HG02885 (cell line): ENCODE measurements around the gene RALGDS.

Experiments used
- ATAC-seq: cut with Tn5 transposase; IDR thresholded peaks from one replicate; pipeline ENCODE4 v1.9.1; 2021; ENCODE audit warnings: mild to moderate bottlenecking; ENCODE audit not compliant: unreplicated experiment, poor library complexity

RALGDS gene

DNA sequence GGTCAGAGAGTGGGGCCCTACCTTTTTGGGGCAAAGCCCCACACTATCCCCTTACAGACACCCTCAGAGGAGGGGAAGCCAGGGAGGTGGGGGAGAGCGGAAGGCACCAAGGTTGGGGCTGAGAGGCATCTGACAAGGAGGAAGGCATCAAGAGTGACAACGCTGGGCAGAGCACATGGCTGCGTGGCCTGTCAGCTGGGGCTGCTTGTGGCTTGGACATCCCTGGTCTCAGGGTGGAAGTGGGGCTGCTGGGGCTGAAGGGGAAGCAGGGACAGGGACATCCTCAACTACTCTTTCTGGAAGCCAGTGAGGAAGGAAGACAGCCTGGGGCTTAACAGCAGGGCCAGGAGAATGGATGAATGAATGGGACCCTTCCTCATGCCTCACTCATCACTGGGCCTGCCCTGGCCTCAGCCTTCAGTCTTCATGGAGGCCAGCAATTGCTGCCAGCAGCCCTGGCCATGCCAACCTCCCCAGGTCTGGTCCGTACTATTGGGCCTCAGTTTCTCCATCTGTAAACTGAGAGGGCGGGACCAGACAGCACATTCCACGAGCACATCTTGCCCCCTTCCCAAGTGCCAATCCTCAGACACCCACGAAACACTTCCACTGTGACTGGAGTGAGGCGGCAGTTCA, 993 bp upstream of the RALGDS start:
- ATAC-seq = no peak

DNA sequence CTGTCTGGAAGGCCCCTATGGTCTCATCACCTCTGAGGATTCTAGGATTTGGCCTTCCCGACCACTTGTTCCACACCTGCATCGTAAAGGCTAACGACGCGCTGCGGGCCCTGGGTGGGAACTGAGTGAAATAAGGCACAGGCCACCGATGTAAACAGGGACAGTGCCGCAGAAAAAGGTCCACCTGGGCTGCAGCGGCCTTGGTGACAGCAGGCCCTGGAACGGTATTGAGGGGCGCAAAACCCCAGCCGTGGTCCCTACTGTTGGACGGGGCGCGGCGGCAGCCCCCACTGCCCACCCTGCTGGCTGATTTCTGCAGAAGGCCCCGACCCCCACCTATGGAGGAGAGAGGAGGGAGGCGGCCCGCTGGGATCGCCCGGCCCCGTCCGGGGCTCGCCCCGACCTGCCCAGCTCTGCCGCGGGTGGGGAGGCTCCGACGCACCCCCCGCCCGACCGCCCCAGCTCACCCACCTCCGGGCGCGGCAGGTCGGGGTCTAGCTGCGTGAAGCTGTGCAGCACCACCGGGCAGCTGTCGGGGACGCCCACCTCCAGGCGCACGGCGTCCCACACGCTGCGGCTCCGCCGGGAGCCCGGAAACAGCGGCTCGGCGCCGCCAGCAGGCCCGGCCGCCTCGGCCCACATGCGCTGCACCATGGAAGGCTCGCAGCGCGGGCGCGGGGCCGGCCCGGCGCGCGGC, 391 bp downstream of the RALGDS start:
- no peak for ATAC-seq

DNA sequence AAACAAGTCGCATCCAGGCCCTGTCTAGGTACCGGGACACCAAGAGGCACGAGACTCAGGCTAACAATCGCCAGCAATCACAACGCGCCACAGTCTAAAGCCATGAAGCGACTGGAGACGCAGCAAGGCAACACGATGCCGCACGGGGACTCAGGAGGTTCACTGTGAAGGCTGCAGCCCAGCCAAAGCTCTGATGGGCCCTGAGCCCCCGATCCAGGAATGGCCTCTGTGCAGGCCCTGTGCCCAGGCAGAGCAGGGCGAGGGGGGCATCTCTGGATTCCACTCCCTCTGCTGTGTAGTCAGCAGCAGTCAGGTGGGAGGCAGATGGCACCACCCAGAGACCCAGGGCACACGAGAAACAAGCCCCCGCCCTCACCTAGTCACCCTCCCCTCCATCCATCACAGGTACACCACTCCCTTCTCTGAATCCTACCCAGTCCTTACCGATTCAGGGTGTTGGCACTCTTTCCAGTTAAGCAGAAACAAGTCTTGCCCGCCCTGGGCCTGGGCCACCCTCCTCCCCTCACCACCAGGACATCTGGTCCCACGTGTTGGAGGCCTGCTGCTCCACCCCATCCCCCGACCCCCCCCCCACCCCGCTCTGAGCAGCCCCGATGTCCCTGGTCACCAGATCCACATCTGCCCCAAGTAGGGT, 1.1 kb downstream of the RALGDS start:
- no peak for ATAC-seq

DNA sequence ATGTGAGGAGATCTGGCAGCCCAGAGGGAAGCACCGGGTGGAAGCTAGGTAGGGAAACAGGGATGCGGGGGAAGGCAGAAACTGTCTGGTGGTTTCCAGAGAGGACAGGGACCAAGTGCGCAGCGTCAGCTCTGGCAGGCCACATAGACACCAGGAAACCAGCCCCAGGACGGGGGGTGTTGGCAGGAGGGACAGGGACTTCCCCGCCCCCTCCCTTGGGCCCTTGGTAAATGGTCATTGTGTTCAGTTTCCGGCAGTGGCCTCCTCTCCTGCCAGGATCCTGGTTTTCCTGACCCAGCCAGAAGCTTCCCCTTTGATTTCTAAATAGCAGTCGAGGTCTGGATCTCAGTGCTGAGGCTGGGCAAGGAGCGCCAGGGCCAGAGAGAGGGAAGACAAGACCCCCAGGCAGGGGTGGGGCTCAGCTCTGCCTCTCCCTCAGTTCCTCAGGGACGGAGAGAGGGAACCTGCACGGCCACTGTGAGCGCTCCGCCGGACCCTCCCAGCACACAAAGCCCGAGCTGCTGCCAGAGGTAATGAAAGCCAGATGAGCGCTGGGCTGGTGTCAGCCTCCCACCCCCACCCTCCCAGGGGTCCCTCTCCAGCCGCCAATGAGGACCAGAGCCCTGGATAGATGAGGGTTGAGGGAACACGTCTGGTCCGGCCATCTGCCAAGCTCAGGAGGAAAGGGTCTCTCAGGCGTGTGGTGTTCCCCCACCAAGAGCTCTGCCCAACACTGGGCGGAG, 1.8 kb downstream of the RALGDS start:
- ATAC-seq = no peak

DNA sequence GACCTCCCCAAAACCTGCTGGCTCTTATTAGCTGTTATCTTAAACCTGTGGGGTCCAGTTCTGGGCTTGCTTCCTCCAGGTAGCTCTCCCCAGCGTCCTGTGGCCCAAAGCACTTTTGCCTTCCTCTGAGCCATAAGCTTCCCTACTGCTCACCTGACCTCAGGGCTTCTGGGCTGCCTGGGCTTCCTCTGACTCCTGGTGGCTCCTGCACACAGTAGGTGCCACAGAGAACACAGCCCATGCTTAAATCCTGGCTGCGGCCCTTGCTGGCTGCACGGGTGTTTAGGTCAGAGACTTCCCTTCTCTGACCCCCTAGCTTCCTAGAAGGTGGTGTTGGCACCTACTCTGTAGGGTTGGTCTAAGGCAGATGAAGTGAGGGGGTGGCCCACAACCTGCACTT, 2.5 kb downstream of the RALGDS start:
- ATAC-seq = no peak

DNA sequence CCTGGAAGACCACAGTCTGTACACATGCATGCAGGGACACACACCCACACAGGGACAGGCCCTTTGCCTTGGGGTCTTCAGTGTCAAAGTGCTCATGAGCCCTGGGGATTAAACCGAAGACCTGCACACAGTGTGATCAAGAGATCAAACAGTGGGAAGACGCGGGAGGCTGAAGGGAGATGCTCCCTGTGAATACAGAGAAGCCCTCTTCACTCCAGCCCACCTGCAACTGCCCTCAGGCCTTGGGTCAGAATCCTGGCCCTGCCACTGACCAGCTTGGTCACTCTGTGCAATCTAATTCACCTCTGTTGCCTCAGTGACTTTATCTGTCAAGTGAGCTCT, 2.9 kb downstream of the RALGDS start:
- ATAC-seq = no peak

DNA sequence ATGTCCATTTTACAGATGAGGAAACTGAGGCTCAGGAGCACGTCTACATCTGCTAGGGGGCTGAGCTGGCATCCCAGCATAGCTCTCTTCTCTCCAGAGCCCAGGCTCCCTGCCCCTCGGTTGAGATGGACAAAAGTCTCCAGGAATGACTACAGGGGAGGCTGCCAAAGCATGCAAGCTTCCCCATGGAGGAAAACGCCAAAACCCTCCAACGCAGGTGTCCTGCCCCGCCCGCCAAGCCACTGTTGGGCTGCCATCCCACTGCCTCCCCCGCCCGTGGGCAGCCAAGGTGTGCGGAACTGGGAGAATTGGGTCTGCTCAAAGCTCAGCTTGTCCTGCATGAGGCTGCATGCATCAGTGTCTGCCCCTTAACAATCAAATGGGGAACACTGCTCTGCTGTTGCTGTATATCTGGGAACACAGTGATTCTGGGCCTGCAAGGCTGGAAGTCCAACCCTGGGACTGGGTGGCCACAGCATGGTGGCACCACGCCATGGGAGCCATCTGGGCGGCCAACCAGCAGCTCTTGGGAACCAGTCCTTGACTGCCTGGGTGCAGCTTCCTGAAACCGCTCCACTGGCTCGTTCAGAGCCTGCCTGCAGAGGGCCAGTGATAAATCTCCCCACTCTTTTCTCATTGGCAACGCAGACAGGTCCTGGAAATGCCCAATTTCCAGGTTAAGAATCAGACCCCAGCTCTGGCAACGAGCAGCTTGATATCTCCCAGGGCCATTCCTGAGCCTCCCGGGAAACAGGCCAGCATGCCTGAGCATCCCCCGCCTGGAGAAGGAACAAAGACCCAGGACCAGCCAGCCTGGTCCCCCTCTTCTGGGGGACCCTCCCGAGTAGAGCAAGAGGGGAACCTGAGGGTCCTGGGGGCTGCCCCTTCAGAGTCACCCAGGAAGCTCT, 3.5 kb downstream of the RALGDS start:
- ATAC-seq = no peak

DNA sequence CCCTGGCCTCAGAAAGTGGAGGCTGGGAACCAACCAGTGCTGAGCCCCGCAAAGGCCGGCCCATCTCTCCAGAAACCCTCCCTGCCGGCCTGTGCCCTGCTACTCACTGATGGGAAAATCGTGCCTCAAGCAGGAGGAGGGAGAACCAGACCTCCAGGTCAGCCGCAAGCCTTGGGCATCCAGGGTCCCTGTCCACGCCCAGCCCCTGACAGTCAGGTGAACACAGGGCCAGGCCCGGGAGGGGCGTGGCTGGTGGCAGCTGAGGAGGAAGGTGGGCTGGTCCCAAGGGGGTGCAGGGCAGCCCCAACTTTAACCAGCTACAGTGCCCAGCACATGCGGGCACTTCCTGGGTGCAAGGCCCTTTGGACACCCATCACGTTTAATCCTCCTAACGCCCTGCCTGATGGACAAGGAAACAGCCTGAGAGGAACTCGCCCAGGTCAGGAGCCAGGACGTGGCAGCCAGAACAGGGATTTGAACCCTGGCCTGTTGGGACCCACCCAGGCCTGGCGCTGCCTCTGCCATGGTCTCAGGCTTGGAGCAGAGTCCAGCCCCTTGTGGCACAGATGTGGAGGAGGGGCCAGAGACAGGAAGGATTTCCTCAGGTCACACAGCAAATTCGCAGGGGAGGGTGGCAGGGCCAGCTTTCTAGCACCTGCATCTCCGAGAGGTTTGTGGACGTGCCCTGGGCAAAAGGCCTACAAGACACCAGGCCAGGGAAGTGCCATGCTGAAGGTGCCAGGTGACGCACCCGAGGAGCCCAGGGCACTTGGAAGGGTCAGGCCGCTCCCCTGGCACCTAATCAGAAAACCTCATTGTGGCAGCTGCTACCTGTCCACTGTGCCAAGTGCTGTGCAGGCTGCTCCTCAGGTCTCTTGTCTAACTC, 4.5 kb downstream of the RALGDS start:
- no peak for ATAC-seq

DNA sequence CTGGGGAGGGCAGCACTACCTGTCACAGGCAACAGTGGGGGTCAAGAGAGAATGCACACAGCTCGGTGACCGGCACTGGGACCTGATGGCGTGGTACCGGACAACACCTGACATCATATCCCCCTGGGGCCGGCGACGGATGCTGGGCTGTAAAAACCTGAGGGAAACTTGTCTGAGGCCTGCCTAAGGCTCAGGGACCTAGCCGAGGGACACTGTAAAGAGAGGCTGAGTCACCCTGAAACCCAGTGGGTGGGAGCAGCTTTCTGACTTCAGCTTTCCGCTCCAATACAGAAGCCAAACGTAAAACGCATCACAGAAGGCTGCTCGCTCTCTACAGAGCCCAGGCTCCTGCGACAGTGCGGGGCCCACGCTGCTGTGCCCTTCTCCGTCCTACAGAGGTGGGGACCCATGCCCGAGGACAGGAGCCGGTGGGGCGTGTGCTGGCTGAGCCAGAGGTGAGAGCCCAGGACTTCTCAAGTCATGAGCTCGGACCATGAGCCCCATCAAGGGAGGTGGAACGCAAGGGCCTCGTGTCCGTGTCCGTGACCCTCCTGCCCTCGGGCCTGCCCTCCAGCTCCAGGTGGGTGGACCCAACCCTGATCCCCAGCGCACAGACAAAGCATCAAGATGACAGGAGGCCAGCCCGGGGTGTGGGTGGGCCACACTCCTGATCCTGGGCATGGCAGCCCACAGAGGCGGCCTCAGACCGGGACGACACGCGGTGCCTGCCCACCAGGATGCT, 5.3 kb downstream of the RALGDS start:
- peak; percentile 77 for ATAC-seq

DNA sequence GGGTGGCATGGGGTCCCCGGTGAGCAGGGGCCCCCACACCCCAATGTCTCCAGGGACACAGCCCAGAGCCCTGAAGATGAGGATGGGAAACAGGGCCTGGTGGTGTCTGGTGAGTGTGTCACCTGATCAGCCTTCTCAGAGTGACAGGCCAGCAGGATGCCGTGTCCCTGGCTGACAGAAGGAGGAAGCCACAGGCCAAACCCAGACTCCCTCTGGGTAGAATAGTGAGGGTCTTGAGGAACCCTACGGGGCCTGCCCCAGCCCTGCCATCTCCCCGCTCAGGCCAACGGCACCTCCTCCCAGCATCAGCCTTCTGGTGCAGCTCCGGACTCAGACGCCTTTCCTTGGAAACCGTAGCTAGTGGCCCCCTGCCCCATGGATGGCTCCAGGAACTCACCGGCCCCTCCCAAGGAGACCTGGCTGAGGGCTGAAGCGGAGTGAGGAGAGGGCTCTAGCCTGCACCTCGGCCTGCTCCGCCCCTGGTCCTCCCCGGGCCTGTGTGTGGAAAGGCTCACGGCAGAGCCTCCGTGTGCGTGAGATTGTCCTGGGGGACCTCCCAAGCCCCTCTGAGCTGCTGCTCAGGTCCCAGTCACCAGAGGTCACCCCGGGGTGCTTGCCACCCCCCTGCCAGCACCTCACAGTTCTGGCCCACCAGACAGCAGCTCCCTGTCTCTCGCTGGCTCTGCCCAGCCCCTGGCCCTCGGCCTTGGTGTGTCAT, 6.0 kb downstream of the RALGDS start:
- ATAC-seq = peak; percentile 9

DNA sequence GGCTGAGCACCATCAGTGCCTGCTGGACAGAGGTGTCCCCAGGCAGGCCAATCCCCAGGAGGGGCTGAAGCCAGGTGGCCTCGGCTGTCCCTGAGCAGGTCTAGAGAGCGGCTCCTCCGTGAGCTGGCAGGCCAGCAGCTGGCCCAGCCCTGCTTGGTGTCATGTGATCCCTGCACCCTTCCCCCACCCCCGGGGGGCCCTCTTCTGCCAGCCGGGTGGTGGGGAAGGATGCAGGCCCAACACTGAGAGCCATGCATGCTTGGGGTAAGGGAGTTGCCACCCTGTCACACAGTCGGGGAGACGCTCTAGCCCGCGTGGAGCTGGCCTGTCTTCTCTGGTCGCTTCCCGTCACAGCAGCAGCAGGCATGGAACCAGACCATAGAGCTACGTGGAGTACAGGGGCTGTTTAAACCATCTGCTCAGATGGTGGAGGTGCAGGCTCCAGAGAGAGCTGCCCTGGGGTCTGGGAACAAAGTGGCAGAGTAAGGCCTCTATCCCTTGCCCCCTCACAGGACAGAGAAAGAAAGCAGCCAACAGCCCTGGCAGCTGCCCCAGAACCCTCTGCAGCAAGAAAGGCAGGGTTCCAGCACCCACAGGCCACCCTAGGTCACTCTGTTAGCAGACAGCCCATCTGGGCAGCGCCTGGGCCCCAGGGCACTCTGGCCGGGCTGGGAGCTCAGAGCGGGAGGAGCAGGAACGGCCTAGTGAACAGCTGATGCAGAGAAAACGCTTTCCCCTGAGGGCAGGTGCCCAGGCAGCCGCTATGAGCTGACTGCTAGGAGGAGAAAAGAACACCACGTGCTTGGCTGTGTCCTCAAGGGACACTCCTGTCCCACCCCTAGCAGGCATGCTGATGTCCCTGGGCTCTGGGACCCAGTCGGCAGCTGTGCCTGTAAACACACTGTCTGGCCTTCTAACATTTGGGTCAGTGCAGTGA, 6.8 kb downstream of the RALGDS start:
- ATAC-seq = no peak

DNA sequence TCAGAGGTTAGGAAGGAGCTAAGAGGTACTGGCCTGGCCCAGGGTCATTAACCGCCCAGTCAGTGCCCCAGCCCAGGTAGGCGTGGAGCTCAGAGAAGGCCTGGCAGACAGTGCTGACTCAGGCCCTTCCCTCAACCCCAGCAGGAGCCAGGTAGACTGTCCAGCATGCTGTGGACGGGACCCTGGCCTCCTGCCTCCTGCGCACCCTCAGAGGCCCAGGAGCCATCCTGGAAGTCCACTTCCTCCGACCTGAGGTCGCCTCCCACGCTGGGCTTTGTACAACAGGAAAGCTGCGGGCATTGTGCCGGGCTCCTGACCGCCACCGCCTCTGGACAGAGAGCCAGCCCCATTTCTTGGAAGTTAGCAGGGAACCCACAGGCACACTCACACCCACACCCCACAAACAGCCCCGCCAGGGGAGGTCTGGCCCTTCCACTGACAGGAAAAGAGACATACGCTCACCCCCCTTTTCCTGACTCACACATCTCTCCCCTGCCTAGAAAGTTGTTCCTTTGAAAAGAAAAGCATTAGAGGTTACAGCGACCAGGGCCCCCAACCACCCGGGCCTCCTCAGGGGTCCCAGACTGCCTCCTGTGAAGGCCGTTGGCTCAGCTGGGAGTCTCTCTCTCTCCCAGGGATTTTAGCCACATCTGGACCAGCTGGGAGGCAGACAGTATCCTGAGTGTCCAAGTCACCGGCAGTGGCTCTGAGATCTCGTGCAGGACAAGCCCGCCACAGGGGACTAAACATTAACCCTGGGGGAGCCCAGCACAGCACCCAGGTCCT, 7.7 kb downstream of the RALGDS start:
- ATAC-seq = no peak

DNA sequence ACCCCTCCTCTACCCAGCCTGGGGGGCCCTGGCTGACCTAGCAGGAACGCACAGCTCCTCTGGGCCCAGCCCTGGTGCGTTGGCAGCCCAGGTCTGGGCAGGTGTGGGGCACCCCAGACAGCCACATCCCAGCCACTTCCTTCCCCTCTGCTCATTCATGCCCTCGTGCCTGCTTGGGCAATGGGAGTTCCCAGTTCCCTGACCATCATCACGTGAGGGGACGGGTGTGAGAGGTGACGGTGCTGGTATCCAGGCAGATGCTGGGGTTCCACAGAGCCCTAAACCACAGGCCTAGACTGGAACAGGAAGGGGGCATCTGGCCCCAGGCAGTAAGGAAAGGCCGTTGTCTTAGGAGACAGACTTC, 8.4 kb downstream of the RALGDS start:
- ATAC-seq = no peak

DNA sequence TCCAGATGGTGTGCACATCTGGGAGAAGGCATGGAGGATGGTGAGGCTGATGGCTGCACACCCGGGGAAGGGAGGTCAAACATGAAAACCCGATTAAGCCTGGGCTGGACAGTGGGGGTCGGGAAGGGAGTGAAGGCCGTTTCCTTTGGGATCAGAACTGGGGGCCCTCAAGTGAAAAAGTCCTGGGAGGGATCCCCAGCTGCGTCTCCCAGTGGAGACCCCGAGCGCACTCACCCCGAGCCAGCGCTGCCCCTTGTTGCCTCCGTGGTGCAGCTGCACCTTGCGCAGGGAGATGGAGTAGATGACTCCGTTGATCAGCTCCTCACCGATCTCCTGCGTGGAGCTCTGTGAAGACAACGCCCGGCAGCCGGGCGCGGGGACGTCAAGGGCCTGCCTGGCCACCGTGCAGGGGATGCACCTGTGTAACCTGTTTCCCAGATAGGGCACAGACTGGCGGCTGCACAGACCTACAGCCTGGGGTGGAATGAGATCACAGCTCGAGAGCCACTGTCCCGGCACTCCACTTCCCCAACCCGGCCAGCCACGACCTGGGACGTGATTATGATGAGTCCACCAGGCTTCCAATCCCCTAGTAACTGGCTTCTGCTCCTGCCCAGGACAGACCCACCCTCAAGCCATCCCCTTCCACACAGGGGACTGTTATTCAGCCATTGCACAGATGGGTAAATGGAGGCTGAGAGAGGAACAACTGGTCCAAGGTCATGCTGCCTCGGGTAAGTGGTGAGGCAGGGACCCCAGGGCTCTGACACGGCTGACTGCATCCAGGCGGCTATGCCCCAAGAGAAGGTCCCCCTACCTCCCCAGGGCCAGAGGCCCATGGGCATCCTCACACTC, 9.0 kb downstream of the RALGDS start:
- no peak for ATAC-seq

DNA sequence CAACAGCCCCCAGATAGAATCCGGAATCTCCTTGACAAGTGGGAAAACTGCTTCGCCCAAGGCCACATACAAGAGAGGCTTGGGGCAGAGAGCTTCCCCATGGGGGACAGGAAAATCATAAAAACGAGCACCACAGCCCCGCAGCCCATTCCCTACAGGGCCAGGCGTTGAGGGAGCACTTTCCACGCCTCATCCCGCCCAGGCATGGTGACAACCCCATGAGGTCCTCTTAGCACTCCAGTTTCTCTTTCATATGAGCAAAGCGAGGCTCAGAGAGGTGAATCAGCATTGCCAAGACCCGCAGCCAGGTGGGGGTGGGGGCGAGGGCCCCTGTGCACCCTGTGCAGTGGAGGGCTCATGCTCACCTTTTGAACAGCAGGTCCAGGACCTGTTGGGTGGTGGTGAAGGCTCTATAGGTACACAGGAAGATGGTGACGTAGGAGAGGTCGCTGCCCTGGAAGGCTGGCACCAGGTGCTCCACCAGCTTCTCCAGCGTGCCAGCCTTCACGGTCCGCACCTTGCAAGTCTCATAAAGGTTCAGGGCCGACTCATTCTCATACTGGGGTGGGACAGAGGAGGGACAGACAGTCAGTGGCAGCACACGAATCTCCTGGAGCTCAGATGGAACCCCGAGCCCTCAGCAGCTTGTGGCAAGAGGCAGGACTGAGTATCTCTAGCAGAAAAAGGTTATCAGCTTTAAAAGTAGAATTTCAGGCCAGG, 10.9 kb downstream of the RALGDS start:
- no peak for ATAC-seq
